Right lobe of liver (tissue), 6 donors: ENCODE data around the gene AKAP8L. TPM values are rescaled to one million over a fixed set of nuclear protein-coding genes. Genes with fewer than 3 reads are reported as not detected.

Experiments
- ATAC-seq, 4 donors: fragments of 200-7000 bp; cut with Tn5 transposase; one replicate each; pipeline ENCODE4 v1.9.1; 2020; ENCODE audit warnings: mild to moderate bottlenecking in 4 of 4, moderate library complexity in 4 of 4
- DNase-seq, 3 donors: peaks; one replicate each; pipeline ENCODE4 v3.0.0-alpha.2; 2020
- H3K27ac ChIP-seq, 3 donors: fragments of 200-600 bp; one replicate each; pipeline ENCODE4 v1.8.0; 2022
- H3K27me3 ChIP-seq, 2 donors: fragments of 200-600 bp; one replicate each; pipeline ENCODE4 v1.8.0; 2022
- H3K36me3 ChIP-seq, 4 donors: fragments of 200-600 bp; sonication (generic) in 1 of 4; one replicate each; pipeline versions ENCODE4 v1.5.1 to v1.8.0; 2017 to 2022; ENCODE audit warnings: control low read depth in 1 of 4
- H3K4me1 ChIP-seq, 4 donors: fragments of 200-600 bp; sonication (generic) in 1 of 4; one replicate each; pipeline versions ENCODE4 v1.5.1 to v1.8.0; 2017 to 2022; ENCODE audit warnings: control low read depth in 1 of 4
- H3K4me3 ChIP-seq, 3 donors: fragments of 200-600 bp; one replicate each; pipeline ENCODE4 v1.8.0; 2022
- H3K9me3 ChIP-seq, 4 donors: fragments of 200-600 bp; sonication (generic) in 1 of 4; one replicate each; pipeline versions ENCODE4 v1.5.1 to v1.8.0; 2017 to 2022; ENCODE audit warnings: control low read depth in 1 of 4
- CTCF ChIP-seq, 4 donors: fragments of 200-600 bp in 3 of 4; fragments of 450-650 bp in 1 of 4; IDR thresholded peaks; one replicate each; pipeline versions ENCODE4 v1.5.1 to v1.8.0; 2016 to 2022; ENCODE audit warnings: antibody characterized with exemption in 4 of 4, mild to moderate bottlenecking in 2 of 4
- POLR2A ChIP-seq: fragments of 450-650 bp; IDR thresholded peaks from one replicate; pipeline ENCODE4 v1.6.1; 2017; ENCODE audit warnings: antibody characterized with exemption, mild to moderate bottlenecking
- WGBS: methylation state at CpG from one replicate; pipeline ENCODE4 v1.1.6; 2018; ENCODE audit warnings: low coverage, low lambda C conversion rate; ENCODE audit not compliant: insufficient coverage; ENCODE audit errors: missing lambda C conversion rate; 5-methylcytosine and 5-hydroxymethylcytosine counted together
- intact Hi-C, 2 donors: fragments of 100-400 bp; cut with DNase I; formaldehyde crosslinking; loops; one replicate each; pipeline versions ENCODE4 v1.11.2 to v1.14.1; 2022
- total RNA-seq, 6 experiments: library from RNA; depleted of rRNA in 2 of 6; stranded (reverse); fragments of >200 nt in 2 of 6; fragmentation: NEBNext Ultra II Directional in 3 of 6; extraction: Animal tissue kit (Norgen Biotek cat#: 25700) in 3 of 6; gene quantifications; one replicate each; pipeline versions ENCODE4 v1.1.0 to v1.2.4, GENCODE V29; 2016 to 2023
- donor health status: DM: no; HTN: yes; CAD: no.
- donor health status: DM: no; HTN: no; CAD: no.
- donor health status: DM: no; HTN: no; CAD: no.
- donor health status: DM: no; HTN: yes; CAD: no.
- donor health status: DM: no; HTN: yes; CAD: no.

AKAP8L gene
- total RNA-seq, 6 experiments from 2014 or later, result 27.4 to 69.4 (median 49.6) TPM

- Histone ChIP-seq H3K4me1 (peaks cover 0 to 44% (median 16%) of the 10 kb centered on the region in 4 donors), H3K36me3 (peaks cover 0 to 3% (median 0%) of the 10 kb centered on the region in 4 donors), H3K9me3 (no peaks in the 10 kb centered on the region), H3K27me3 (no peaks in the 10 kb centered on the region), H3K4me3 (peak within 1 kb of the TSS; percentile 78 to 95 (median 94)), H3K27ac (peak within 1 kb of the TSS; percentile 93 to 98 (median 94))
- TF ChIP-seq CTCF (IDR thresholded peaks at IDR 0.05) (peak in 1 of 4 donors; percentile 3), POLR2A (peak; percentile 82)
- ATAC-seq, result peak; percentile 88 to 95 (median 92)
- 0% methylated on average over 8 of the region's 111 CpGs for WGBS
- intact Hi-C loops, result loop anchor here in 1 of 2 donors (10.0 kb wide), 1 partner anchor 115 kb away; no protein-coding TSS in a partner anchor
- DNase-seq, result peak; percentile 99
These were observed 39.4 kb downstream of the AKAP8L start, which contains the start of gene AKAP8 for GRCh38 chr19:15379083-15379998. Gene AKAP8, minus strand, starts transcription at chr19:15379787. Its CDS starts 56 bp downstream, at chr19:15379731.

- ATAC-seq, result peak in 2 of 4 donors; percentile 4 to 8
- Histone ChIP-seq H3K36me3 (peaks cover 0 to 3% (median 0%) of the 10 kb centered on the region in 4 donors), H3K27ac (peak overlapping the region; percentile 93 to 98 (median 94)), H3K4me1 (peaks cover 0 to 48% (median 18%) of the 10 kb centered on the region in 4 donors), H3K4me3 (peak overlapping the region; percentile 78 to 95 (median 94)), H3K9me3 (no peaks in the 10 kb centered on the region), H3K27me3 (no peaks in the 10 kb centered on the region)
- peak; percentile 50 to 66 (median 58) for DNase-seq
- intact Hi-C loops, result loop anchor here in 1 of 2 donors (10.0 kb wide), 1 partner anchor 114 kb away; no protein-coding TSS in a partner anchor
- TF ChIP-seq CTCF (IDR thresholded peaks at IDR 0.05), result no peak
- 2% methylated on average over 11 of the region's 22 CpGs for WGBS
These were observed 40.2 kb downstream of the AKAP8L start for GRCh38 chr19:15378534-15379082.

DNA sequence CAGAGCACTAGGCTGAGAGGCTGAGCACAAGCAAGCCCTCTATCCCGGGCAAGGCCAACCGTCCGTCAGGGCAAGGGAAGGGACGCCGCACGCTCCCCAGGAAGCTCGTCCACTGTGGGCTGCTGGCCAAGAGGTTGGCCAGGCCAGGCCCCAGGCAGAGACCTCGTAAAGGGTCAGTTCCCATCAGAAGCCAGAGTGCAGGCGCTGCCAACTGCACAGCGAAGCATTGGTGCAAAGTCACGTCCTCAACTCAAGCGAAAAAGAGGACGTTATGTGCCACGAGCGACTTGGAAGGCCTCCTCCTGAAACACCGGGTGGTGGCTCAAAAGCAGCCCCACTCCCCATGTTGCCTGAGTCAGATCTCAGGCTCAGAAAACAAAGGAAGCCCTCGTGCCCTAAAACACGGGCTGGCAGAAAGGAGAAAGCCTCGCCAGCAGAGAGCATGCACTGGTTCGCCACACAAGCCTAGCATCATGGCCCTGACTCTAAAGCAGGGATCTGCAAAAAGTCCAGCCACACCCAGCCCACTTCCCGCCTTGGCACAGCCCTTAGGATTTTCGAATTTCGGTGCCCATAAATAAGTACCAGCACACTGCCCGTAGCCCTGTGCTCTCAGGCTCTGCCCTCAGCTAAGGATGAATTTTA, 43.9 kb downstream of the AKAP8L start:
- intact Hi-C loops, result loop anchor here in 1 of 2 donors (10.0 kb wide), 1 partner anchor 110 kb away; no protein-coding TSS in a partner anchor
- Histone ChIP-seq H3K4me1 (peaks cover 0 to 41% (median 18%) of the 10 kb centered on the region in 4 donors), H3K4me3 (peak overlapping the region in 2 of 3 donors; percentile 9 to 36), H3K9me3 (no peaks in the 10 kb centered on the region), H3K27me3 (no peaks in the 10 kb centered on the region), H3K36me3 (peaks cover 2 to 33% (median 19%) of the 10 kb centered on the region in 4 donors), H3K27ac (peak overlapping the region; percentile 41 to 65 (median 55))
- ATAC-seq (peak; percentile 60 to 70 (median 64)), DNase-seq (peak; percentile 90 to 95 (median 93))
- TF ChIP-seq CTCF (IDR thresholded peaks at IDR 0.05) (no peak), POLR2A (no peak)
- WGBS, result 21% methylated on average over 5 of the region's 24 CpGs

DNA sequence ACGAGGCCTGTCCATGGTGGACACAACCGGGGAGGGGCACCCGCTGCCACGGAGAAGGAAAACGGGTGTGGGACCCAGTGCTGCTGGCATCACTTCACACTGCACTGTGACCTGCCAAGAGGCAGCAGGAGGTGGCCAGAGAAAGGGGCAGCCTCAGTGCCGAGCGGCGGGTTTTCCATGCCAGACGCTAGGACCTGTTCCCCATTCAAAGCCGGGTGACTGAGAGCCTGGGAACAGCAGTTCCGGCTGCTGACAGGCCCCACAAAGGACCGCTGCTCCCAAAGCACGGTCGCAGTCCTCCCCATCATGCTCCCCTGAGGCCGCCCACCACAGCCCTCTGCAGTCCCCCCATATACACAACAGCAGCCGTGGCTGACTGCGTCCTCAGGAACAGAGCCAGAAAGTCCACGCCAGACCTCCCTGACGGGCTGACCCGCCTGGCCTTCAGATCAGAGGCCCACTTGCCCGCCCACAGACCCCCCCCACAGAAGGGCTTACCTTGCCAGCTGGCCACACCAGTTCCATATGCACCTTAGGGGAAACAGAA, 44.6 kb downstream of the AKAP8L start:
- 39% methylated on average over 9 of the region's 21 CpGs for WGBS
- Histone ChIP-seq H3K27ac (peak overlapping the region; percentile 41 to 65 (median 55)), H3K36me3 (peaks cover 7 to 41% (median 22%) of the 10 kb centered on the region in 4 donors), H3K4me3 (peak overlapping the region in 1 of 3 donors; percentile 36), H3K27me3 (no peaks in the 10 kb centered on the region), H3K9me3 (no peaks in the 10 kb centered on the region), H3K4me1 (peaks cover 0 to 41% (median 18%) of the 10 kb centered on the region in 4 donors)
- ATAC-seq (peak in 1 of 4 donors; percentile 2), DNase-seq (peak in 1 of 3 donors; percentile 63)
- TF ChIP-seq CTCF (IDR thresholded peaks at IDR 0.05), result no peak
- no peak for TF ChIP-seq POLR2A
- intact Hi-C loops, result loop anchor here in 1 of 2 donors (10.0 kb wide), 1 partner anchor 109 kb away; no protein-coding TSS in a partner anchor
